ENCODE data around the gene COPS4. TPM values are rescaled to one million over a fixed set of nuclear protein-coding genes. Genes with fewer than 3 reads are reported as not detected.
"Not testable (repeated sequence)": the region's sequence is repeated elsewhere in the genome, so short reads cannot be mapped to it uniquely, and the experiment has no call there.

COPS4 gene
- total RNA-seq, 1 experiment from 2014 or later: 28.6 TPM

- no TSS peak for BruUV-seq (replicated peaks)
- ATAC-seq: no peak
- POLR2A ChIA-PET: no interaction called here
These were observed 49.0 kb downstream of the COPS4 start for GRCh38 chr4:83083925-83084475.

DNA sequence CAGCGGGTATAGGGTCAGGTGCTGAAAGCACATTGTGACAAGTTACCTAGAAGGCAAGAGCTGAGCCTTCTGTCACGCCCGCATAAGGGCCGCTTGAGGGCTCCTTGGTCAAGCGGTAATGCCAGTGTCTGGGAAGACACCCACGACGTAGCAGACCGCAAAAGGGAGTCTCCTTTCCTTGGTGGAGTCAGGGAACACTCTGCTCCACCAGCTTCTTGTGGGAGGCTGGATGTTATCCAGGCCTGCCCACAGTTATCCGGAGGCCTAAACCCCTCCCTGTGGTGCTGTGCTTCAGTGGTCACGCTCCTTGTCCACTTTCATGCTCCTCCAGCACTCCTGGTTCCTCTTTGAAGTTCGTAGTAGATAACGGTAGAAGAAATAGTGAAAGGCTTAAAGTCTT lies 50.0 kb downstream of the COPS4 start:
- H2AFZ ChIP-seq (ENCODE audit: low read depth, low read length, poor library complexity, severe bottlenecking); POLR2A ChIA-PET; H4K20me1 ChIP-seq (ENCODE audit: insufficient read depth); H3K9ac ChIP-seq (ENCODE audit: low read length); BruUV-seq (replicated peaks); RAD21 ChIA-PET (ENCODE audit: low non-redundant PET in 1 of 2, low total read pairs in 2 of 2, uncharacterized antibody in 2 of 2, unreplicated experiment in 2 of 2); DNase-seq (ENCODE audit: low read depth, low spot score); H3K36me3 ChIP-seq (ENCODE audit: control insufficient read depth in 1 of 2, insufficient read depth in 2 of 2, low read length in 2 of 2); intact Hi-C loops (cut with micrococcal nuclease); H3K4me1 ChIP-seq (ENCODE audit: control insufficient read depth in 1 of 2, insufficient read depth in 2 of 2, low read length in 2 of 2); H3K9me3 ChIP-seq (ENCODE audit: control insufficient read depth in 1 of 2, insufficient read depth in 1 of 2, low read depth in 1 of 2, low read length in 2 of 2); H3K27ac ChIP-seq (ENCODE audit: low read depth, low read length); H3K4me3 ChIP-seq (replicated peaks in 1 of 2; ENCODE audit: low read depth in 1 of 2, low read length in 2 of 2); ATAC-seq; H3K27me3 ChIP-seq (ENCODE audit: insufficient read depth, low read length); H3K9me2 ChIP-seq (ENCODE audit: insufficient read depth); H3K79me2 ChIP-seq (ENCODE audit: insufficient read depth, low read length); H3K4me2 ChIP-seq (ENCODE audit: low read length): not testable (repeated sequence)
- CTCF ChIA-PET: interaction anchor here (1.0 kb wide), 1 partner anchor 11 kb away, joined by 3 read pairs; no protein-coding TSS in a partner anchor

More at GRCh38 chr4:83083925-83084475, 49.0 kb downstream of the COPS4 start:
- H3K27me3 ChIP-seq (ENCODE audit: insufficient read depth, low read length): no peaks in the 10 kb centered on the region
- no peaks in the 10 kb centered on the region for H3K9me3 ChIP-seq (ENCODE audit: control insufficient read depth in 1 of 2, insufficient read depth in 1 of 2, low read depth in 1 of 2, low read length in 2 of 2)
- no peak overlapping the region for H2AFZ ChIP-seq (ENCODE audit: low read depth, low read length, poor library complexity, severe bottlenecking)
- no peaks in the 10 kb centered on the region for H3K4me1 ChIP-seq (ENCODE audit: control insufficient read depth in 1 of 2, insufficient read depth in 2 of 2, low read length in 2 of 2)
- no peaks in the 10 kb centered on the region for H3K79me2 ChIP-seq (ENCODE audit: insufficient read depth, low read length)
- H3K4me3 ChIP-seq (replicated peaks in 1 of 2; ENCODE audit: low read depth in 1 of 2, low read length in 2 of 2): no peak overlapping the region
- no peak overlapping the region for H3K9ac ChIP-seq (ENCODE audit: low read length)
- H4K20me1 ChIP-seq (ENCODE audit: insufficient read depth): no peaks in the 10 kb centered on the region
- TF ChIP-seq YY1 (IDR thresholded peaks at IDR 0.05; ENCODE audit: extremely low read depth, insufficient replicate concordance, low read depth, low read length) (no peak), RAD21 (IDR thresholded peaks at IDR 0.05; ENCODE audit: low read depth) (no peak), ZNF274 (IDR thresholded peaks at IDR 0.05; ENCODE audit: low read depth, low read length) (no peak), EGR1 (IDR thresholded peaks at IDR 0.05; ENCODE audit: low read depth) (no peak), CBX3 (IDR thresholded peaks at IDR 0.05; ENCODE audit: low read depth) (no peak), POLR2A (IDR thresholded peaks at IDR 0.05; ENCODE audit: borderline replicate concordance, extremely low read depth, insufficient read depth, insufficient read length) (no peak), ELF1 (IDR thresholded peaks at IDR 0.05; ENCODE audit: borderline replicate concordance, low read depth) (no peak), ZFX (IDR thresholded peaks at IDR 0.05) (no peak), SRF (IDR thresholded peaks at IDR 0.05; ENCODE audit: low read depth) (no peak), SP1 (IDR thresholded peaks at IDR 0.05; ENCODE audit: low read depth) (no peak)
- intact Hi-C loops (cut with micrococcal nuclease): no loop called here
- ChIA-PET RAD21 (ENCODE audit: low non-redundant PET in 1 of 2, low total read pairs in 2 of 2, uncharacterized antibody in 2 of 2, unreplicated experiment in 2 of 2) (no interaction called here), CTCF (interaction anchor here (1.0 kb wide), 1 partner anchor 10 kb away, joined by 3 read pairs; no protein-coding TSS in a partner anchor)
- no peaks in the 10 kb centered on the region for H3K36me3 ChIP-seq (ENCODE audit: control insufficient read depth in 1 of 2, insufficient read depth in 2 of 2, low read length in 2 of 2)
- H3K4me2 ChIP-seq (ENCODE audit: low read length): no peak overlapping the region
- no peak overlapping the region for H3K27ac ChIP-seq (ENCODE audit: low read depth, low read length)
- no peak for DNase-seq (ENCODE audit: low read depth, low spot score)
- no peaks in the 10 kb centered on the region for H3K9me2 ChIP-seq (ENCODE audit: insufficient read depth)
